ENCODE data around the gene COLEC12.

Gene COLEC12

DNA sequence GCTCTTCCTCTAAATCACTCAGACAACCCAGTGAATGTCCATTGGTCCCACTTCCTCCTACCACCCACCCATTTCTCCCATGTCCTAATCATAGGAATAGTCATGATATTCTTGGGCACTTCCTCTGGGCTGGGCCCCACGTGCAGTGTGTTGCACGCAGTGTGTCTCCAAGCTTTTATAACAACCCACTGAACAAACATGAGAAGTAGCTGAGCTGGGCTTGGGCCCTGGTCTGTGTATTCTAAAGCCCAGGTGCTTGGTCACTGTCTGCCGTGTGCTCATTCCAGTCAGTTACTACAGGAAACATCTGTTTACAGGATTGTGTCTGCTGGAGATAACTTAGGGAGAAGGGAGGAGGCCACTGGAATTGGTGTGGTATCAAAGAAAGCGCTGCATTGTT is 168.5 kb downstream of the COLEC12 start (continued):
- TF ChIP-seq, protein P1, sequence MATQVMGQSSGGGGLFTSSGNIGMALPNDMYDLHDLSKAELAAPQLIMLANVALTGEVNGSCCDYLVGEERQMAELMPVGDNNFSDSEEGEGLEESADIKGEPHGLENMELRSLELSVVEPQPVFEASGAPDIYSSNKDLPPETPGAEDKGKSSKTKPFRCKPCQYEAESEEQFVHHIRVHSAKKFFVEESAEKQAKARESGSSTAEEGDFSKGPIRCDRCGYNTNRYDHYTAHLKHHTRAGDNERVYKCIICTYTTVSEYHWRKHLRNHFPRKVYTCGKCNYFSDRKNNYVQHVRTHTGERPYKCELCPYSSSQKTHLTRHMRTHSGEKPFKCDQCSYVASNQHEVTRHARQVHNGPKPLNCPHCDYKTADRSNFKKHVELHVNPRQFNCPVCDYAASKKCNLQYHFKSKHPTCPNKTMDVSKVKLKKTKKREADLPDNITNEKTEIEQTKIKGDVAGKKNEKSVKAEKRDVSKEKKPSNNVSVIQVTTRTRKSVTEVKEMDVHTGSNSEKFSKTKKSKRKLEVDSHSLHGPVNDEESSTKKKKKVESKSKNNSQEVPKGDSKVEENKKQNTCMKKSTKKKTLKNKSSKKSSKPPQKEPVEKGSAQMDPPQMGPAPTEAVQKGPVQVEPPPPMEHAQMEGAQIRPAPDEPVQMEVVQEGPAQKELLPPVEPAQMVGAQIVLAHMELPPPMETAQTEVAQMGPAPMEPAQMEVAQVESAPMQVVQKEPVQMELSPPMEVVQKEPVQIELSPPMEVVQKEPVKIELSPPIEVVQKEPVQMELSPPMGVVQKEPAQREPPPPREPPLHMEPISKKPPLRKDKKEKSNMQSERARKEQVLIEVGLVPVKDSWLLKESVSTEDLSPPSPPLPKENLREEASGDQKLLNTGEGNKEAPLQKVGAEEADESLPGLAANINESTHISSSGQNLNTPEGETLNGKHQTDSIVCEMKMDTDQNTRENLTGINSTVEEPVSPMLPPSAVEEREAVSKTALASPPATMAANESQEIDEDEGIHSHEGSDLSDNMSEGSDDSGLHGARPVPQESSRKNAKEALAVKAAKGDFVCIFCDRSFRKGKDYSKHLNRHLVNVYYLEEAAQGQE (tag by site-specific recombination; IDR thresholded peaks at IDR 0.05): no peak
- no peak for TF ChIP-seq ZSCAN30 (tag by site-specific recombination; IDR thresholded peaks at IDR 0.05)
- no peak for TF ChIP-seq ZNF843 (tag by site-specific recombination; IDR thresholded peaks at IDR 0.05)
- TF ChIP-seq ZNF514 (tag by site-specific recombination; IDR thresholded peaks at IDR 0.05): no peak
- TF ChIP-seq, protein P2, sequence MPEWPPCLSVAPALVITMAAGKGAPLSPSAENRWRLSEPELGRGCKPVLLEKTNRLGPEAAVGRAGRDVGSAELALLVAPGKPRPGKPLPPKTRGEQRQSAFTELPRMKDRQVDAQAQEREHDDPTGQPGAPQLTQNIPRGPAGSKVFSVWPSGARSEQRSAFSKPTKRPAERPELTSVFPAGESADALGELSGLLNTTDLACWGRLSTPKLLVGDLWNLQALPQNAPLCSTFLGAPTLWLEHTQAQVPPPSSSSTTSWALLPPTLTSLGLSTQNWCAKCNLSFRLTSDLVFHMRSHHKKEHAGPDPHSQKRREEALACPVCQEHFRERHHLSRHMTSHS (tag by site-specific recombination; IDR thresholded peaks at IDR 0.05): no peak

DNA sequence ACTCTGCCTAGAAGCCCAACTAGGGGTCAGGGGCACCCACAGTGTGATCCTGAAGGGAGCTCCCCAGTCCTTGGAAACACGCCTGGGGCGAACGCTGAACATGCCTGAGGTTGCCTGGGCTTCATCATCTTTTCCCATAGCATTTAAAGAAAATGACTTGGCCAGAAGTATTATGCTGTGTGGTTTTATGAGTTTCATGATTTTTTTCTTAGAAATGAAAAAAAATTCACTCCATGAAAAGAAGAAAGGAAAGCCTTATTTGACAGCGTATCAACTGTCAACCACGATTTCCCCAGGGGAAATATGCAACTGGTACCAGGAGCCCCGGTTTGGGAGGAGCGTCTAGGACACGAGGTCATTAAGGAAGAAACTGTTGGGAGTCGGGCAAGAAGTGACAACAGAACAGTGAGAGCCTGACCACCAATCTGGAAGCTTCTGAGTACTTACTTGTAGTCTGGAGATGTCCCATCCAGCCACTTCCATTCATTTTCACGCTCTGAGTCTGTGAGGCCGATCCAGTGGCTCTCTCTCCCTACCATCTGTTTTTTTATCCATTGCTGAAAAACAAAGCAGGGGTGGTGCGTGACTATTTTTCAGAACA is 169.2 kb downstream of the COLEC12 start:
- no peak overlapping the region for H3K27ac ChIP-seq (ENCODE audit: extremely low read depth, low read depth, low read length)
- H3K9me3 ChIP-seq (ENCODE audit: control insufficient read depth, insufficient read depth, low read depth, low read length): no peaks in the 10 kb centered on the region
- H3K4me3 ChIP-seq (ENCODE audit: low read depth, low read length): no peak overlapping the region
- ChIA-PET POLR2A (no interaction called here), CTCF (interaction anchor here (0.6 kb wide), 1 partner anchor 135 kb away, joined by 3 read pairs; no protein-coding TSS in a partner anchor)
- H3K4me1 ChIP-seq (ENCODE audit: control insufficient read depth, insufficient read depth, low read length): no peaks in the 10 kb centered on the region
- H3K36me3 ChIP-seq (ENCODE audit: control insufficient read depth in 2 of 2, insufficient read depth in 1 of 2, low read length in 2 of 2): no peaks in the 10 kb centered on the region; a peak in 1 of 3 replicates
- TF ChIP-seq ZNF174 (tag by site-specific recombination; IDR thresholded peaks at IDR 0.05): no peak
- no peak for TF ChIP-seq ZNF223 (tag by site-specific recombination; IDR thresholded peaks at IDR 0.05)
- no peak for TF ChIP-seq ZNF549 (tag by site-specific recombination; IDR thresholded peaks at IDR 0.05)
- no peak for TF ChIP-seq ZNF560 (tag by site-specific recombination; IDR thresholded peaks at IDR 0.05; ENCODE audit: borderline replicate concordance)
- no peak for TF ChIP-seq ZNF19 (tag by site-specific recombination; IDR thresholded peaks at IDR 0.05; ENCODE audit: low read depth)
- TF ChIP-seq, protein P3, sequence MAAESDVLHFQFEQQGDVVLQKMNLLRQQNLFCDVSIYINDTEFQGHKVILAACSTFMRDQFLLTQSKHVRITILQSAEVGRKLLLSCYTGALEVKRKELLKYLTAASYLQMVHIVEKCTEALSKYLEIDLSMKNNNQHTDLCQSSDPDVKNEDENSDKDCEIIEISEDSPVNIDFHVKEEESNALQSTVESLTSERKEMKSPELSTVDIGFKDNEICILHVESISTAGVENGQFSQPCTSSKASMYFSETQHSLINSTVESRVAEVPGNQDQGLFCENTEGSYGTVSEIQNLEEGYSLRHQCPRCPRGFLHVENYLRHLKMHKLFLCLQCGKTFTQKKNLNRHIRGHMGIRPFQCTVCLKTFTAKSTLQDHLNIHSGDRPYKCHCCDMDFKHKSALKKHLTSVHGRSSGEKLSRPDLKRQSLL (tag by site-specific recombination; IDR thresholded peaks at IDR 0.05): no peak
- TF ChIP-seq ZNF621 (tag by site-specific recombination; IDR thresholded peaks at IDR 0.05): no peak
- no peak for TF ChIP-seq BCL11A (tag by site-specific recombination; IDR thresholded peaks at IDR 0.05; ENCODE audit: low read depth)
- no peak for TF ChIP-seq ZNF548 (tag by site-specific recombination; IDR thresholded peaks at IDR 0.05)
- TF ChIP-seq, protein P4, sequence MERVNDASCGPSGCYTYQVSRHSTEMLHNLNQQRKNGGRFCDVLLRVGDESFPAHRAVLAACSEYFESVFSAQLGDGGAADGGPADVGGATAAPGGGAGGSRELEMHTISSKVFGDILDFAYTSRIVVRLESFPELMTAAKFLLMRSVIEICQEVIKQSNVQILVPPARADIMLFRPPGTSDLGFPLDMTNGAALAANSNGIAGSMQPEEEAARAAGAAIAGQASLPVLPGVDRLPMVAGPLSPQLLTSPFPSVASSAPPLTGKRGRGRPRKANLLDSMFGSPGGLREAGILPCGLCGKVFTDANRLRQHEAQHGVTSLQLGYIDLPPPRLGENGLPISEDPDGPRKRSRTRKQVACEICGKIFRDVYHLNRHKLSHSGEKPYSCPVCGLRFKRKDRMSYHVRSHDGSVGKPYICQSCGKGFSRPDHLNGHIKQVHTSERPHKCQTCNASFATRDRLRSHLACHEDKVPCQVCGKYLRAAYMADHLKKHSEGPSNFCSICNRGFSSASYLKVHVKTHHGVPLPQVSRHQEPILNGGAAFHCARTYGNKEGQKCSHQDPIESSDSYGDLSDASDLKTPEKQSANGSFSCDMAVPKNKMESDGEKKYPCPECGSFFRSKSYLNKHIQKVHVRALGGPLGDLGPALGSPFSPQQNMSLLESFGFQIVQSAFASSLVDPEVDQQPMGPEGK (tag by site-specific recombination; IDR thresholded peaks at IDR 0.05): no peak
- TF ChIP-seq ZNF423 (tag by site-specific recombination; IDR thresholded peaks at IDR 0.05): no peak
- TF ChIP-seq PRDM1 (tag by site-specific recombination; IDR thresholded peaks at IDR 0.05): no peak
- no peak for TF ChIP-seq ZNF76 (tag by site-specific recombination; IDR thresholded peaks at IDR 0.05; ENCODE audit: borderline replicate concordance, low read depth)
- TF ChIP-seq, protein P5, sequence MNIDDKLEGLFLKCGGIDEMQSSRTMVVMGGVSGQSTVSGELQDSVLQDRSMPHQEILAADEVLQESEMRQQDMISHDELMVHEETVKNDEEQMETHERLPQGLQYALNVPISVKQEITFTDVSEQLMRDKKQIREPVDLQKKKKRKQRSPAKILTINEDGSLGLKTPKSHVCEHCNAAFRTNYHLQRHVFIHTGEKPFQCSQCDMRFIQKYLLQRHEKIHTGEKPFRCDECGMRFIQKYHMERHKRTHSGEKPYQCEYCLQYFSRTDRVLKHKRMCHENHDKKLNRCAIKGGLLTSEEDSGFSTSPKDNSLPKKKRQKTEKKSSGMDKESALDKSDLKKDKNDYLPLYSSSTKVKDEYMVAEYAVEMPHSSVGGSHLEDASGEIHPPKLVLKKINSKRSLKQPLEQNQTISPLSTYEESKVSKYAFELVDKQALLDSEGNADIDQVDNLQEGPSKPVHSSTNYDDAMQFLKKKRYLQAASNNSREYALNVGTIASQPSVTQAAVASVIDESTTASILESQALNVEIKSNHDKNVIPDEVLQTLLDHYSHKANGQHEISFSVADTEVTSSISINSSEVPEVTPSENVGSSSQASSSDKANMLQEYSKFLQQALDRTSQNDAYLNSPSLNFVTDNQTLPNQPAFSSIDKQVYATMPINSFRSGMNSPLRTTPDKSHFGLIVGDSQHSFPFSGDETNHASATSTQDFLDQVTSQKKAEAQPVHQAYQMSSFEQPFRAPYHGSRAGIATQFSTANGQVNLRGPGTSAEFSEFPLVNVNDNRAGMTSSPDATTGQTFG (tag by site-specific recombination; IDR thresholded peaks at IDR 0.05; ENCODE audit: borderline replicate concordance): no peak

Measured in HEK293 (cell line).